Femur (tissue), 1 donor: ENCODE results near the gene SLC26A2.

ENCODE experiments used
- DNase-seq: peaks from one replicate; pipeline ENCODE4 v3.0.0-alpha.2; 2017

SLC26A2 gene

GRCh38 chr5:149962601-149963300 is 2.2 kb downstream of the SLC26A2 start:
- no peak for DNase-seq

- no peak for DNase-seq
Measured at GRCh38 chr5:149963729-149964128, 3.2 kb downstream of the SLC26A2 start.

GRCh38 chr5:149966946-149967345 is 6.4 kb downstream of the SLC26A2 start:
- no peak for DNase-seq

- no peak for DNase-seq
Measured at GRCh38 chr5:149969181-149969930, 8.8 kb downstream of the SLC26A2 start.

- DNase-seq = no peak
Measured at GRCh38 chr5:149975409-149975808, 14.9 kb downstream of the SLC26A2 start.

- no peak for DNase-seq
Measured at GRCh38 chr5:149979896-149980295, 19.3 kb downstream of the SLC26A2 start.

GRCh38 chr5:149981206-149981605 is 20.6 kb downstream of the SLC26A2 start:
- DNase-seq = no peak

- no peak for DNase-seq
Measured at GRCh38 chr5:149982505-149982904, 21.9 kb downstream of the SLC26A2 start.

GRCh38 chr5:149988126-149988525 is 27.6 kb downstream of the SLC26A2 start:
- no peak for DNase-seq

GRCh38 chr5:149990518-149991376 is 30.2 kb downstream of the SLC26A2 start:
- DNase-seq = peak; percentile 77

GRCh38 chr5:149993471-149993870 is 32.9 kb downstream of the SLC26A2 start:
- DNase-seq = no peak

GRCh38 chr5:149995385-149996204 is 35.0 kb downstream of the SLC26A2 start:
- no peak for DNase-seq

- DNase-seq = no peak
Measured at GRCh38 chr5:149996205-149996890, 35.8 kb downstream of the SLC26A2 start.

GRCh38 chr5:149998281-149998680 is 37.7 kb downstream of the SLC26A2 start:
- no peak for DNase-seq

- DNase-seq = no peak
Measured at GRCh38 chr5:149999359-149999758, 38.8 kb downstream of the SLC26A2 start.

GRCh38 chr5:149999866-150000255 is 39.3 kb downstream of the SLC26A2 start:
- no peak for DNase-seq

- peak; percentile 97 for DNase-seq
Measured at GRCh38 chr5:150000256-150000989, 39.9 kb downstream of the SLC26A2 start, which contains the start of the genes HMGXB3 and TIGD6. Gene HMGXB3, plus strand, starts transcription at chr5:150000739. Its CDS starts 4,114 bp downstream, at chr5:150004853. Gene TIGD6, minus strand, starts transcription at chr5:150000654. Its CDS starts 4,306 bp downstream, at chr5:149996348.

- peak; percentile 56 for DNase-seq
Measured at GRCh38 chr5:150000990-150001659, 40.6 kb downstream of the SLC26A2 start.

- DNase-seq = peak; percentile 56
Measured at GRCh38 chr5:150001660-150002486, 41.3 kb downstream of the SLC26A2 start.
